HCT116 (cell line): ENCODE data around the gene LARP4. TPM values are rescaled to one million over a fixed set of nuclear protein-coding genes. Genes with fewer than 3 reads are reported as not detected.

Source experiments
- ATAC-seq: fragments of 200-7000 bp; cut with Tn5 transposase; 2 replicates; pipeline ENCODE4 v1.9.1; 2020; ENCODE audit warnings: mild to moderate bottlenecking, moderate library complexity
- BruUV-seq: library from RNA; stranded (reverse); fragments of 400-500 nt; replicated peaks from 2 replicates; lab custom pipeline; 2021; lab: Mats Ljungman, UMichigan
- CTCF ChIA-PET: fragments of 300-600 bp; sonication (Branson Sonifier 250); formaldehyde crosslinking; loops from one replicate; lab custom pipeline; 2021; ENCODE audit warnings: antibody characterized with exemption; lab: Charles Lee
- POLR2A ChIA-PET: fragments of 300-600, 350-600 bp; sonication (Branson Sonifier 250); formaldehyde crosslinking; loops from one replicate; lab custom pipeline; 2021; ENCODE audit warnings: antibody characterized with exemption; lab: Charles Lee
- RAD21 ChIA-PET, 2 experiments: fragments of 300-600 bp; sonication (Branson Sonifier 250); formaldehyde crosslinking; loops; one replicate each; lab custom pipeline; 2023; ENCODE audit warnings: low total read pairs in 2 of 2; ENCODE audit not compliant: uncharacterized antibody in 2 of 2, unreplicated experiment in 2 of 2, low non-redundant PET in 1 of 2; lab: Charles Lee
- DNase-seq: peaks from one replicate; pipeline ENCODE4 v3.0.0-alpha.2; 2010; ENCODE audit warnings: low read depth, low spot score
- H2AFZ ChIP-seq: fragments of 200-600 bp; shearing (Covaris generic), sonication (generic); 2 replicates; pipeline ENCODE4 v1.6.1; 2017; ENCODE audit warnings: low read depth, mixed run types, mixed read lengths, antibody characterized with exemption, low read length; ENCODE audit not compliant: poor library complexity, severe bottlenecking
- H3K27ac ChIP-seq: 2 replicates; pipeline ENCODE4 v1.5.1; 2012; ENCODE audit warnings: low read depth, low read length
- H3K27me3 ChIP-seq: fragments of 200-600 bp; sonication (generic); 2 replicates; pipeline ENCODE4 v1.6.1; 2016; ENCODE audit warnings: mixed run types, low read length, mixed read lengths; ENCODE audit not compliant: insufficient read depth
- H3K36me3 ChIP-seq, 2 experiments: fragments of 200-500 bp in 1 of 2; fragments of 200-600 bp in 1 of 2; sonication (Bioruptor generic) in 1 of 2; sonication (generic) in 1 of 2; 2 replicates each; pipeline versions ENCODE4 v1.5.1 to v1.6.1; 2014 to 2016; ENCODE audit warnings: low read length in 2 of 2, inconsistent platforms in 1 of 2, mixed read lengths in 1 of 2, mixed run types in 1 of 2; ENCODE audit not compliant: insufficient read depth in 2 of 2, control insufficient read depth in 1 of 2
- H3K4me1 ChIP-seq, 2 experiments: fragments of 200-600 bp in 1 of 2; sonication (generic) in 1 of 2; 2 replicates each; pipeline versions ENCODE4 v1.5.1 to v1.6.1; 2012 to 2017; ENCODE audit warnings: low read length in 2 of 2, inconsistent platforms in 1 of 2, mild to moderate bottlenecking in 1 of 2, mixed read lengths in 1 of 2, mixed run types in 1 of 2, moderate library complexity in 1 of 2; ENCODE audit not compliant: insufficient read depth in 2 of 2, control insufficient read depth in 1 of 2
- H3K4me2 ChIP-seq: fragments of 200-600 bp; sonication (generic); 2 replicates; pipeline ENCODE4 v1.6.1; 2017; ENCODE audit warnings: mixed run types, low read length, mixed read lengths
- H3K4me3 ChIP-seq, 2 experiments: fragments of 200-600 bp in 1 of 2; sonication (generic) in 1 of 2; replicated peaks in 1 of 2; 2 replicates each; pipeline ENCODE4 v1.5.1; 2011 to 2016; ENCODE audit warnings: low read length in 2 of 2, control low read depth in 1 of 2, low read depth in 1 of 2, mild to moderate bottlenecking in 1 of 2, mixed read lengths in 1 of 2, mixed run types in 1 of 2
- H3K79me2 ChIP-seq: fragments of 200-600 bp; sonication (generic); 2 replicates; pipeline ENCODE4 v1.6.1; 2017; ENCODE audit warnings: mild to moderate bottlenecking, mixed run types, low read length, moderate library complexity, mixed read lengths; ENCODE audit not compliant: insufficient read depth
- H3K9ac ChIP-seq: fragments of 200-600 bp; sonication (generic); 2 replicates; pipeline ENCODE4 v1.6.1; 2016; ENCODE audit warnings: low read length, mixed read lengths
- H3K9me2 ChIP-seq: fragments of 200-600 bp; sonication (generic), shearing (Covaris generic); 2 replicates; pipeline ENCODE4 v1.6.1; 2017; ENCODE audit warnings: mixed run types, mild to moderate bottlenecking, moderate library complexity; ENCODE audit not compliant: insufficient read depth
- H3K9me3 ChIP-seq, 2 experiments: fragments of 200-500 bp in 1 of 2; fragments of 200-600 bp in 1 of 2; sonication (Bioruptor generic) in 1 of 2; sonication (generic) in 1 of 2; 2 replicates each; pipeline ENCODE4 v1.6.1; 2014 to 2017; ENCODE audit warnings: low read length in 2 of 2, mixed read lengths in 2 of 2, inconsistent platforms in 1 of 2, low read depth in 1 of 2, mild to moderate bottlenecking in 1 of 2, mixed run types in 1 of 2, moderate library complexity in 1 of 2; ENCODE audit not compliant: control insufficient read depth in 1 of 2, insufficient read depth in 1 of 2
- H4K20me1 ChIP-seq: fragments of 200-600 bp; sonication (generic), shearing (Covaris generic); 2 replicates; pipeline ENCODE4 v1.6.1; 2017; ENCODE audit warnings: mixed run types, mild to moderate bottlenecking, moderate library complexity; ENCODE audit not compliant: insufficient read depth
- CBX3 ChIP-seq: IDR thresholded peaks from 2 replicates; pipeline ENCODE4 v1.6.1; 2012; ENCODE audit warnings: low read depth
- ELF1 ChIP-seq: IDR thresholded peaks from 2 replicates; pipeline ENCODE4 v1.6.1; 2012; ENCODE audit warnings: low read depth, borderline replicate concordance
- EZH2 ChIP-seq: fragments of 200-600 bp; sonication (generic); IDR thresholded peaks from 2 replicates; pipeline ENCODE4 v1.6.1; 2017; ENCODE audit warnings: antibody characterized with exemption, mixed run types
- FOSL1 ChIP-seq: IDR thresholded peaks from 2 replicates; pipeline ENCODE4 v1.6.1; 2012; ENCODE audit warnings: low read depth
- JUND ChIP-seq: IDR thresholded peaks from 2 replicates; pipeline ENCODE4 v1.6.1; 2012
- MAX ChIP-seq: IDR thresholded peaks from 2 replicates; pipeline ENCODE4 v1.6.1; 2012
- POLR2A ChIP-seq: IDR thresholded peaks from 2 replicates; pipeline ENCODE4 v1.7.0; 2011; ENCODE audit warnings: borderline replicate concordance; ENCODE audit not compliant: insufficient read depth, insufficient read length; ENCODE audit errors: extremely low read depth
- RAD21 ChIP-seq: IDR thresholded peaks from 2 replicates; pipeline ENCODE4 v1.6.1; 2012; ENCODE audit warnings: low read depth, mild to moderate bottlenecking
- REST ChIP-seq: IDR thresholded peaks from 2 replicates; pipeline ENCODE4 v1.6.1; 2012; ENCODE audit warnings: low read depth
- SP1 ChIP-seq: IDR thresholded peaks from 2 replicates; pipeline ENCODE4 v1.6.1; 2012; ENCODE audit warnings: low read depth
- ZBTB33 ChIP-seq: IDR thresholded peaks from 2 replicates; pipeline ENCODE4 v1.6.1; 2011; ENCODE audit warnings: mild to moderate bottlenecking, low read length, moderate library complexity; ENCODE audit not compliant: insufficient replicate concordance; ENCODE audit errors: extremely low read depth
- intact Hi-C: fragments of 100-400 bp; cut with micrococcal nuclease; formaldehyde crosslinking; loops from 2 replicates; pipeline ENCODE4 v1.10.0; 2022
- total RNA-seq: library from RNA; stranded (reverse); gene quantifications from one replicate; pipeline ENCODE4 v1.2.1, GENCODE V29; 2021; ENCODE audit not compliant: unreplicated experiment

LARP4 gene
- total RNA-seq, 1 experiment from 2014 or later = 76.3 TPM

GRCh38 chr12:50390316-50390741 is 10.4 kb upstream of the LARP4 start:
- ChIA-PET POLR2A (no interaction called here), RAD21 (no interaction called here), CTCF (no interaction called here)
- no peaks in the 10 kb centered on the region for H3K36me3 ChIP-seq
- peak overlapping the region in 1 of 2 experiments; percentile 5; a peak in 1 of 4 replicates for H3K4me3 ChIP-seq
- ATAC-seq (peak; percentile 76), DNase-seq (peak; percentile 21)
- H3K9me3 ChIP-seq = no peaks in the 10 kb centered on the region
- H3K9ac ChIP-seq = no peak overlapping the region
- no peaks in the 10 kb centered on the region for H3K27me3 ChIP-seq
- TF ChIP-seq RAD21 (no peak), CBX3 (no peak), POLR2A (no peak), REST (no peak), FOSL1 (peak; percentile 59; the same call in 1 of the 2 replicates), SP1 (no peak), EZH2 (no peak), ELF1 (no peak), JUND (peak; percentile 43), MAX (no peak), ZBTB33 (no peak)
- peaks cover 9 to 34% of the 10 kb centered on the region in 2 experiments for H3K4me1 ChIP-seq
- no peaks in the 10 kb centered on the region for H4K20me1 ChIP-seq
- H3K27ac ChIP-seq = peak overlapping the region; percentile 17
- peak overlapping the region; percentile 78 for H2AFZ ChIP-seq
- intact Hi-C loops = no loop called here
- no TSS peak for BruUV-seq
- no peaks in the 10 kb centered on the region for H3K79me2 ChIP-seq
- H3K4me2 ChIP-seq = peak overlapping the region; percentile 60
- no peaks in the 10 kb centered on the region for H3K9me2 ChIP-seq
